IMR-90 (cell line): ENCODE measurements around the gene CASKIN1. TPM values are rescaled to one million over a fixed set of nuclear protein-coding genes. Genes with fewer than 3 reads are reported as not detected.

Source experiments
- ATAC-seq: fragments of 200-7000 bp; cut with Tn5 transposase; 2 replicates; pipeline ENCODE4 v1.9.1; 2020; ENCODE audit warnings: low read depth, mild to moderate bottlenecking, moderate library complexity
- BruUV-seq: library from RNA; stranded (reverse); fragments of 400-500 nt; replicated peaks from 2 replicates; lab custom pipeline; 2021; lab: Mats Ljungman, UMichigan
- CTCF ChIA-PET: fragments of 300-600 bp; formaldehyde crosslinking; extraction: SDS; loops from one replicate; lab custom pipeline; 2021; ENCODE audit warnings: antibody characterized with exemption; lab: Yijun Ruan, JAX
- POLR2A ChIA-PET: fragments of 300-600 bp; sonication (Branson Sonifier 250); formaldehyde crosslinking; loops from one replicate; lab custom pipeline; 2022; ENCODE audit warnings: antibody characterized with exemption; ENCODE audit not compliant: unreplicated experiment; lab: Charles Lee
- DNase-seq: peaks from one replicate; pipeline ENCODE4 v3.0.0; 2013
- H2AFZ ChIP-seq: replicated peaks from 2 replicates; pipeline ENCODE3; 2013; ENCODE audit warnings: low read length, mild to moderate bottlenecking; ENCODE audit not compliant: poor library complexity
- H2AK5ac ChIP-seq: 2 replicates; pipeline ENCODE4 v1.6.1; 2013; ENCODE audit warnings: low read depth, low read length, inconsistent platforms
- H2AK9ac ChIP-seq: replicated peaks from 2 replicates; pipeline ENCODE3; 2013; ENCODE audit warnings: mild to moderate bottlenecking, low read depth, low read length, moderate library complexity; ENCODE audit not compliant: poor library complexity
- H2BK120ac ChIP-seq: 2 replicates; pipeline ENCODE4 v1.6.1; 2013; ENCODE audit warnings: low read depth, low read length, inconsistent platforms
- H2BK15ac ChIP-seq: 3 replicates; pipeline ENCODE4 v1.6.1; 2013; ENCODE audit warnings: low read depth, low read length, inconsistent platforms
- H2BK20ac ChIP-seq: 2 replicates; pipeline ENCODE4 v1.6.1; 2013; ENCODE audit warnings: low read depth, mild to moderate bottlenecking, inconsistent platforms, low read length, moderate library complexity
- H2BK5ac ChIP-seq: 2 replicates; pipeline ENCODE4 v1.6.1; 2013; ENCODE audit warnings: mild to moderate bottlenecking, low read depth, low read length, inconsistent platforms; ENCODE audit not compliant: poor library complexity, severe bottlenecking
- H3K14ac ChIP-seq: replicated peaks from 2 replicates; pipeline ENCODE4 v1.6.1; 2013; ENCODE audit warnings: low read depth, low read length, inconsistent platforms
- H3K18ac ChIP-seq: 2 replicates; pipeline ENCODE4 v1.6.1; 2013; ENCODE audit warnings: low read depth, low read length, control low read depth
- H3K23ac ChIP-seq: 2 replicates; pipeline ENCODE4 v1.6.1; 2013; ENCODE audit warnings: low read depth, low read length, inconsistent platforms
- H3K27ac ChIP-seq: 2 replicates; pipeline ENCODE4 v1.5.1; 2013; ENCODE audit warnings: mild to moderate bottlenecking, control low read depth, low read length; ENCODE audit not compliant: insufficient read depth
- H3K27me3 ChIP-seq: 2 replicates; pipeline ENCODE4 v1.6.1; 2013; ENCODE audit warnings: low read length; ENCODE audit not compliant: control insufficient read depth, insufficient read depth
- H3K36me3 ChIP-seq: 2 replicates; pipeline ENCODE4 v1.6.1; 2013; ENCODE audit warnings: low read length, mixed read lengths; ENCODE audit not compliant: control insufficient read depth, insufficient read depth
- H3K4ac ChIP-seq: 2 replicates; pipeline ENCODE4 v1.6.1; 2013; ENCODE audit warnings: low read depth, low read length, inconsistent platforms
- H3K4me1 ChIP-seq: 2 replicates; pipeline ENCODE4 v1.6.1; 2013; ENCODE audit warnings: low read length, mixed read lengths; ENCODE audit not compliant: control insufficient read depth, insufficient read depth
- H3K4me2 ChIP-seq: 2 replicates; pipeline ENCODE4 v1.6.1; 2013; ENCODE audit warnings: low read depth, mild to moderate bottlenecking, control low read depth, low read length, moderate library complexity
- H3K4me3 ChIP-seq: 2 replicates; pipeline ENCODE4 v1.5.1; 2013; ENCODE audit warnings: low read depth, mild to moderate bottlenecking, control low read depth, low read length, moderate library complexity; ENCODE audit not compliant: insufficient read depth
- H3K56ac ChIP-seq: 2 replicates; pipeline ENCODE4 v1.6.1; 2013; ENCODE audit warnings: low read length, inconsistent platforms; ENCODE audit not compliant: insufficient read depth; ENCODE audit errors: extremely low read depth
- H3K79me1 ChIP-seq, 2 experiments: 2 replicates each; pipeline ENCODE4 v1.6.1; 2013; ENCODE audit warnings: low read length in 2 of 2, inconsistent platforms in 1 of 2, low read depth in 1 of 2
- H3K9ac ChIP-seq: 2 replicates; pipeline ENCODE4 v1.6.1; 2013; ENCODE audit warnings: low read depth, low read length, control low read depth
- H3K9me1 ChIP-seq: 2 replicates; pipeline ENCODE4 v1.6.1; 2013; ENCODE audit warnings: low read length, inconsistent platforms; ENCODE audit not compliant: insufficient read depth
- H3K9me3 ChIP-seq: 2 replicates; pipeline ENCODE4 v1.6.1; 2013; ENCODE audit warnings: low read length; ENCODE audit not compliant: control insufficient read depth, insufficient read depth
- H4K20me1 ChIP-seq: 2 replicates; pipeline ENCODE4 v1.6.1; 2013; ENCODE audit warnings: low read length, inconsistent platforms; ENCODE audit not compliant: insufficient read depth
- H4K5ac ChIP-seq: 2 replicates; pipeline ENCODE4 v1.6.1; 2013; ENCODE audit warnings: mild to moderate bottlenecking, low read depth, low read length, control low read depth
- H4K8ac ChIP-seq, 2 experiments: 2 replicates each; pipeline ENCODE4 v1.6.1; 2013; ENCODE audit warnings: low read depth in 2 of 2, low read length in 2 of 2, control low read depth in 1 of 2, inconsistent platforms in 1 of 2
- H4K91ac ChIP-seq: 2 replicates; pipeline ENCODE4 v1.6.1; 2013; ENCODE audit warnings: low read depth, low read length, inconsistent platforms; ENCODE audit not compliant: insufficient read depth
- BHLHE40 ChIP-seq: fragments of 150-350 bp; IDR thresholded peaks from 2 replicates; pipeline ENCODE4 v1.6.1; 2016; ENCODE audit warnings: mild to moderate bottlenecking, low read depth, low read length
- CEBPB ChIP-seq: IDR thresholded peaks from 2 replicates; pipeline ENCODE4 v1.6.1; 2012; ENCODE audit warnings: low read depth, low read length, improper control_type of control experiment
- CHD1 ChIP-seq: IDR thresholded peaks from 2 replicates; pipeline ENCODE4 v1.6.1; 2012; ENCODE audit warnings: low read depth, low read length, improper control_type of control experiment
- CTCF ChIP-seq: conservative IDR thresholded peaks from 2 replicates; pipeline ENCODE4 v1.5.1; 2012; ENCODE audit warnings: mild to moderate bottlenecking, low read depth, low read length, improper control_type of control experiment
- ELK1 ChIP-seq: fragments of 150-350 bp; IDR thresholded peaks from 2 replicates; pipeline ENCODE4 v1.6.1; 2016; ENCODE audit warnings: low read depth, mild to moderate bottlenecking, low read length, moderate library complexity, borderline replicate concordance
- FOS ChIP-seq: fragments of 150-350 bp; IDR thresholded peaks from 2 replicates; pipeline ENCODE4 v1.6.1; 2016; ENCODE audit warnings: low read depth, low read length
- MAFK ChIP-seq: IDR thresholded peaks from 2 replicates; pipeline ENCODE4 v1.6.1; 2012; ENCODE audit warnings: low read depth, low read length, improper control_type of control experiment
- MAZ ChIP-seq: IDR thresholded peaks from 2 replicates; pipeline ENCODE4 v1.6.1; 2012; ENCODE audit warnings: low read depth, mild to moderate bottlenecking, low read length, improper control_type of control experiment, moderate library complexity, borderline replicate concordance
- MXI1 ChIP-seq: IDR thresholded peaks from 2 replicates; pipeline ENCODE4 v1.6.1; 2012; ENCODE audit warnings: low read depth, mild to moderate bottlenecking, low read length, moderate library complexity, borderline replicate concordance
- NFE2L2 ChIP-seq: fragments of 150-350 bp; IDR thresholded peaks from 2 replicates; pipeline ENCODE4 v1.6.1; 2016; ENCODE audit warnings: low read depth, mild to moderate bottlenecking, low read length
- POLR2A ChIP-seq: IDR thresholded peaks from 2 replicates; pipeline ENCODE4 v1.6.1; 2012; ENCODE audit warnings: mild to moderate bottlenecking, low read depth, low read length
- RAD21 ChIP-seq: IDR thresholded peaks from 2 replicates; pipeline ENCODE4 v1.6.1; 2012; ENCODE audit warnings: low read length, improper control_type of control experiment
- RCOR1 ChIP-seq: IDR thresholded peaks from 2 replicates; pipeline ENCODE4 v1.6.1; 2012; ENCODE audit warnings: mild to moderate bottlenecking, low read length, improper control_type of control experiment; ENCODE audit not compliant: insufficient replicate concordance
- RFX5 ChIP-seq: IDR thresholded peaks from 2 replicates; pipeline ENCODE4 v1.8.0; 2012; ENCODE audit warnings: low read depth, mild to moderate bottlenecking, low read length, moderate library complexity
- SMC3 ChIP-seq: fragments of 150-350 bp; IDR thresholded peaks from 2 replicates; pipeline ENCODE4 v1.6.1; 2016; ENCODE audit warnings: low read depth, mild to moderate bottlenecking, antibody characterized with exemption, low read length, moderate library complexity
- USF2 ChIP-seq: fragments of 150-350 bp; IDR thresholded peaks from 2 replicates; pipeline ENCODE4 v1.6.1; 2017; ENCODE audit warnings: mild to moderate bottlenecking, antibody characterized with exemption, low read length, low read depth
- WGBS, 2 experiments: methylation state at CpG; one replicate each; pipeline versions ENCODE4 v1.1.5 to v1.1.7; 2013; ENCODE audit warnings: missing lambda C conversion rate in 2 of 2; ENCODE audit not compliant: insufficient read length in 1 of 2; ENCODE audit errors: extremely low coverage in 2 of 2; 5-methylcytosine and 5-hydroxymethylcytosine counted together
- dilution Hi-C: fragments of 300-500 bp; cut with HindIII; formaldehyde crosslinking; loops from one replicate; pipeline ENCODE4 v1.14.3; 2018; ENCODE audit warnings: low sequenced_read_pairs; ENCODE audit not compliant: unreplicated experiment
- in situ Hi-C: fragments of 300-500 bp; cut with MboI; formaldehyde crosslinking; loops from 3 replicates; pipeline ENCODE4 v1.14.3; 2019; ENCODE audit warnings: low sequenced_read_pairs, inconsistent platforms, mixed read lengths
- intact Hi-C: fragments of 100-400 bp; cut with micrococcal nuclease; formaldehyde crosslinking; loops from 2 replicates; pipeline ENCODE4 v1.10.0; 2022
- polyA plus RNA-seq, 3 experiments: library from polyadenylated mRNA; depleted of rRNA; stranded (reverse); fragments of >200 nt; gene quantifications; 2 replicates each; pipeline ENCODE4 v1.2.3, GENCODE V29; 2012; ENCODE audit warnings: low replicate concordance in 1 of 3
- total RNA-seq: library from RNA; depleted of rRNA; stranded (reverse); fragments of >200 nt; gene quantifications from 2 replicates; pipeline ENCODE4 v1.2.3, GENCODE V29; 2012

Gene CASKIN1
- total and polyA plus RNA-seq, 2 of the 4 experiments (the other 2 are of a cell fraction), result 0.05 TPM; not detected in 1

DNA sequence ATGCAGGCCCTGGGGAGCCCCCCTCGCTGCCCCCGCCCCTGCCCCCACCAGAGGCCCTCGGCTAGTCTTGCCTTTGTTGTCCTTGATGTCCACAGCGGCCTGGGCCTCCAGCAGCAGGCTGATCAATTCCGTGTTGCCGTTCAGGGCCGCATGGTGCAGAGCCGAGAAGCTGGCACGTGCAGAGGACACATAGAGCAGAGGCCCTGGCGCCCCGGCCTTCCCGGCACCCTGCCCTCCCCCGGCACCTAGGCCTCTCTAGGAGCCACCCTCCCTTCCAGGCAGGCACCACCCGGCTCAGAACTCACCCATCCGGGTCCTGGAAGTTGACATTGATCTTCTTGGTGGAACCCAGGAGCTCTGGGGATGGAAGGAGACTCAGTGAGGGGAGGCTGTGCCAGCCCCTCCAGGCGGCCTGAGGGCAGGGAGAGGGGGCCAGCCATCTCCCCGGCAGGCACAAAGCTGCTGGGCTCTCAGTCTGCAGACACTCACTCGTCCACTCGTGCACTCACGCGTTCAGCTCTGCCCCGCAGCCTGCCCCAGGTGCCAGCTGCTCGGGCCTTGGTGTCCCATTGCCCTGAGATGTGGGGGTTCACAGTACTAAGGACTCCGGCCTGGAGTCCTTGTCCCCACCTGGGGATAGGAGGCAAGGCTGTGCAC is 6.3 kb downstream of the CASKIN1 start:
- H3K18ac ChIP-seq, result no peak overlapping the region
- H4K8ac ChIP-seq, result no peak overlapping the region
- no peak overlapping the region for H3K14ac ChIP-seq
- no peak overlapping the region for H3K4me2 ChIP-seq
- no peaks in the 10 kb centered on the region for H3K36me3 ChIP-seq
- TF ChIP-seq SMC3 (no peak), CEBPB (no peak), USF2 (no peak), FOS (no peak), POLR2A (no peak), RAD21 (no peak), MXI1 (no peak), CTCF (no peak), RFX5 (no peak), CHD1 (no peak), ELK1 (no peak), RCOR1 (no peak), BHLHE40 (no peak), MAFK (no peak), MAZ (no peak), NFE2L2 (no peak)
- H2BK5ac ChIP-seq, result no peak overlapping the region
- 72% methylated on average over 4 of the region's 24 CpGs; no CpG with 5 or more reads in 1 of the 2 experiments for WGBS, 2 experiments
- CTCF ChIA-PET, result no interaction called here
- H3K4ac ChIP-seq, result no peak overlapping the region
- no peak overlapping the region for H2AK5ac ChIP-seq
- ATAC-seq (no peak), DNase-seq (no peak)
- H2BK120ac ChIP-seq, result no peak overlapping the region
- H3K9me3 ChIP-seq, result no peaks in the 10 kb centered on the region
- no peak overlapping the region for H4K5ac ChIP-seq
- H3K9me1 ChIP-seq, result no peaks in the 10 kb centered on the region
- H2BK20ac ChIP-seq, result no peak overlapping the region
- BruUV-seq, result no TSS peak
- H3K4me3 ChIP-seq, result no peak overlapping the region
- no peaks in the 10 kb centered on the region for H3K4me1 ChIP-seq
- dilution Hi-C loops (no loop called here), intact Hi-C loops (no loop called here), in situ Hi-C loops (no loop called here)
- no peak overlapping the region for H3K9ac ChIP-seq
- H3K79me1 ChIP-seq, result no peaks in the 10 kb centered on the region
- peaks cover 19% of the 10 kb centered on the region for H3K27me3 ChIP-seq
- no peak overlapping the region for H3K23ac ChIP-seq
- no peak overlapping the region for H3K56ac ChIP-seq
- no peak overlapping the region for H3K27ac ChIP-seq
- POLR2A ChIA-PET, result no interaction called here
- H2AK9ac ChIP-seq, result no peak overlapping the region
- H4K91ac ChIP-seq, result no peak overlapping the region
- H2BK15ac ChIP-seq, result no peak overlapping the region
- no peak overlapping the region for H2AFZ ChIP-seq
- no peaks in the 10 kb centered on the region for H4K20me1 ChIP-seq
